COLO668 (cell line): Measurements from ENCODE around the gene CAPN14.

Source experiments
- DNase-seq: peaks from one replicate; lab custom pipeline; 2025; ENCODE audit not compliant: unreplicated experiment; lab: John Stamatoyannopoulos, UW

CAPN14 gene

DNA sequence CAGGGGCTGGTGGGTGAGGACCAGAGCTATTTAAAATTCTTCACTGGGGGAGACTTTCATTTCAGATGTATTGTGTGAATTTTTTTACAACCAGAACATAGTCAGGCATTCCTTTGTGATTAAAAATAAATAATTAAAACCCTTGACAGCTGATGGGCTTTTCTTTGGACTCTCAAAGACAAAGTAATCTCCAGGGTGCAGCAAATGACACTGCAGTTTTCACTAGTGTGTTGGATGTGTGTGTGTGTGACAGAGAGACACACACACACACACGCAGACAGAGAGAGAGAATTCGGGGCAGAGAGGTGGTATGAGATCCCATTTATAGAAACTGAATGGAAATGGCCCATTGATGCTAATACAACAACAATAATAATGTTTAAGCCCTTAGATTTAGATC is 68.8 kb downstream of the CAPN14 start:
- no peak for DNase-seq

DNA sequence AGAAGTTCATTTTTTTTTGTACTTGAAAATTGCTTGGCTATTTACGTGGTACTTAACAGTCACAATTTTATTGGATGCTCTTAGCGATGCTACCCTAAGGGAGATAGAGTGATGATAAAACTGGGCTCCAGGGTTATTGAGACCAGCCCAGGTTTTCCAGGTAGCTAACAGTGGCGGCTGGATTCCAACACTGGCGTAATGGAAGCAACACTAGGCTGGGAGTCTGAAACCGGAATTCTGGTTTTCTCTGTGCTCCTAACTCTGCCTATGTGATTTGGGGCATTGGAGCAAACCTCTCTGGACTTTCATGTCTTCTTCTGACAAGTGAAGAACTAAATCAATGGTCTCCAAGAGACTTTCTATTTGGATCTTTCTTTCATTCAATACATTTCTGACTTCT is 69.7 kb downstream of the CAPN14 start:
- DNase-seq: no peak

DNA sequence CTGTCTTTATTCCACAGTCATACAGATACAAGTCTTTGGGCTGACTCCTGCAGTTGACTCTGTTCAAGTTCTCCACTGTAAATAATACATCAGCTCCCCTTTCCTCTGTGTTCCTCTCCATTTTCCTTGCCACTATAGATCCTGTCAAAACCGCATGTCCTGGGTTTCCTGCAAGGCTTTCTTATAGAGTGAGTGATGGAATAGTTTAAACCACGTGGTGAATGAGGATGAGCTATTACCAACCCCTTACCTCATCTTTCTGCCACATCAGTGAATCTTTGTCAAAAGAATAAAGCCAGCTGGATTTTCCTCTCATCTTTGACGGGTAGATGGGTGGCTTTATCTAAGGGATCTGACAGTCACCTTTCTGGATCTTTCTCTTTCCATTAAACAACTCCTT is 75.2 kb downstream of the CAPN14 start:
- DNase-seq: no peak

DNA sequence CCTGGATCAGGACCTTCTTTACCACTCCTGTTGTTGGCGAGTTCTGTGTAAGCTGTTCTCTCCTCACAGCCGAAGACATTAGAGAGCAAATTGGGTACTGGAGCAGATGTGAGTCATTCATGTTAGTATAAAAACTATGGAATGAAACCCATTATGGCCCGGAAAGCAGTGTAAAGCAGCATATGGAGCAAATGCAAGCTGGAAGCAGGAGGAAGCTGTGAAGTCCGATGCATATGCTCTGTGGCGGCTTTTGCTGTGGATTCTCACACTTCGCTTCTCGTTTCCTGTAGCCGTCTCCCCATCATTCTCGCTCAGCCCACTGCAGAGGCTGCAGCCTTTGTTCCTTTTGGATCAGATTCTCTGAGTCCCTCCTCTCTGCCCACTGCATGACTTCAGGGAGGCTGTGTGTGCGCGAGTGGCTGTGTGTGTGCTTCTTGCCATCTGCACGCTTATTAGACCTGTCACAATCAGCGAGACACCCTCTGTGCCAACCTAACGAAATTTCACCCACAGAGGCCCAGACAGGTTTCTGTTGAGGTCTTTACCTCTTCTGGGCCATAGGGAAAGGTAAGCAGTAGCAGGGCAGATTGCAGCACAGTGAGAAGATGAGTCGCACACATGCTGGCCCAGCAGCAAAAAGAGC is 75.8 kb downstream of the CAPN14 start:
- no peak for DNase-seq

DNA sequence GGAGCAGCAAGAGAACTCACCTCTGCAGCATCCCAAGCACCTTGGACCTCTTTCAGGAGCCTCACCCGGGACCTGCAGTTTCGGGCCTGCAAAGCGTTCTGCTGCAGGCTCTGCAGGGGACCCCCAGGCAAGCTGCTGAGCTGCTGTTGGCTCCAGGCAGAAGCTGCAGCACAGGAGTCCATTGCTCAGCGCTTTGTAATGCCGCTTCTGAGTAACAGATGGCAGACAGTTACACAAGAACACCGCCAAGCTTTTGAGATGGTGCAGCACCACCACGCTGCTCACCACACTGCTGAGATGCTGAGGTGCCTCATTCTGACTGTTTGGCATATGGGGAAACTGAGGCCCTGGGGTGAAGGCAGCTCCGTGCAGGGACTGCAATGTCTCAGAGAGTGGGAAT is 77.2 kb downstream of the CAPN14 start:
- no peak for DNase-seq

DNA sequence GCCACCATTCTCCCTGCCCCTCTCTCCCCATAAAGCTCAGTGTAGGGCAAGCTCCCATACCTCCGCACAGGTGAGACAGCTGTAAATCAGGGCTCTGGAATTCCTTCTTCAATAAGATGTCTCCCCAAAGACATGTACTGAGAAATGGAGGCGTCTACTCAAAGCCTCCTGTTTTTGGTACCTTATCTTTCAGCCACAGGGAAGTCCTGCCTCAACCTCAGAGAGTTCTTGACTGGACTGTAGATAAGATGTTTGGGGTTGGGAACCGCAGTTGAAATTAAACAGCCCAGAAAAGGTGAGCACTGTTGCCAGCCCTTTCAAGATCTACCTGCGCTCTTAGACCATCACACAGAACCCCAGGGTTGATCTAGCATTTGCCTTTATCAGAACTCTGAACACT is 77.6 kb downstream of the CAPN14 start:
- no peak for DNase-seq

DNA sequence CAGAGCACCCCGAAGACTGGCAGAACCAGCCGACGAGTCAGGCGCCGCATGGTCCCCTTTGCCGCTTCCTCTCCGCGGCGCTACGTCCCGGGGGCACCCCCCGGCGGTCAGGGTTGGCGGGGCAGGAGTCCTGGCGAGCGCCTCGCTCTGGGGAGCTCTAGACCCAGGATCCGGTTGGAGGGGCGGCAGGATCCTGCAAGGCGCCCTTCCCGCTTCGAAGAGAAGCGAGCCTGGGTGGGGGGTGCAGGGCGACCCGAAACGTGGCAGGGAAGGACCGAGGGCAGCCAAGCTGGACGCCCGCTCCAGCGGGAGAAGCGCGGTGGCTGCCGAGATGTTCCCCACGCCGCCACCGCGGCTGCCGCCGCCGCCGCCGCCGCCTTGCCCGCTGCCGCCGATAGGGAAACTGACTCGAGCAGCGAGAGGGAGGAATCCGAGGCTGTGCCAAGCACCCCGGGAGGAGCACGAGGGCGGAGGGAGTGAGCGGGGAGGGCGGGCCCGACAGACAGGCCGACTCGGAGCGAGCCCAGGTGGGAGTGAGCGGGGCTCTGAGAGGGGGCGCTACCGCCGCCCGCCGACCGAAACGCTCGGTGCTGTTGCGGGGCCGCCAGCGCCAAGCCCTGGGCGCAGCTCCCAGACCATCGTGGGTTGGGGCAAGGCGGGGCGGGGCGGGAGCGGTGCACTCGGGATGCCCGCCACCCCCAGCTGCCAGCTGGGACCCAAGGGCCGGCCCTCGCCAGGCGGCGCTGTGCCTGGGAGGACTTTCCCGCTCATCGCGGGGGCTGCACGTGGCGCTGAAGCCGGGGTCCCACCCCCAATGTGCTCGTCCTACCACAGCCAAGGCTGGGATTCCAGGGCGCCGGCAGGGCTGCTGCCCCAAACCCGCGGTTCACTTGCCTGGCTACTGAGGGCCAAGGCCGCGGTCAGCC is 79.0 kb downstream of the CAPN14 start, which contains the start of gene GALNT14:
TSS of gene GALNT14 (minus strand) at position 404 of the 926 bp plus-strand sequence. CDS start at position 50, 354 bp downstream.
- DNase-seq: peak; percentile 79

DNA sequence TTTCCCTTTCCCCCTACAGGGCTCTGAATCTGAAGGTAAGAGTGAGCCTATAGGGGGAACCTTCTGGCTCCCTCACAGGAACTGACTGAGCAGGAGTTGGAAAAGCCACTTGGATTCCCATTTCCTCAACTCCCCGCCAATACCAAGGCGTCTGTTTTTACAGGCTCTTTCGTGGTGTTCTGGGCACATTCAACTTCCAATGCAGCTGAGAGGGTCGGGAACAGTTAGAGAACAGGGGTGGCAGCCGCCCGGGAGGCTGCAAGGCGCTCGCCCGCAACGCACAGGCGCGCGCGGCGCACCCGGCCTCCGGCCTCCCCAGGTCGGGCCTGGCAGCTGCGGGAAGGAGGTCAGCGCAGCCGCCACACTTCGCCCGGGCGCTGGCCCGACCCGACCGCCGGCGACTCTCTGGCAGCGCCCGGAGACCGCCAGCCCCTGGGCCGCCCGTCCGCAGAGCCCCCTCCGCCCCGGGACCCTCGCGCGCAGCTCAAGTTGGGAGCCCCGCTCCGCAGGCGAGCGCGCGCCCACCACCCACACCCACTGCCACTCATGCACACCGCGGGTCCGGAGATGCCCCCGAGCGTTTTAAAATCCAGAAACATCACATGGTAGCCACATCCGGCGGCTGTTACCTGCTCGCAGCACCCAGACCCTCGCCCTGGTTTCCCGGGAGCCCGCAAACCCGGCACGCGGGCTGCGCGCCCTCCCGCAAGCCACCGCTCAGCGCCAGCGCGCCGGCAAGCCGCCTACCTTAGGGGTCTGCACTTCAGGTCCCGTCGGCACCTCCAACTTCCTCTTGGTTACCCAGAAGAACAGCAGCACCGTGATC is 79.9 kb downstream of the CAPN14 start:
- peak; percentile 36 for DNase-seq

DNA sequence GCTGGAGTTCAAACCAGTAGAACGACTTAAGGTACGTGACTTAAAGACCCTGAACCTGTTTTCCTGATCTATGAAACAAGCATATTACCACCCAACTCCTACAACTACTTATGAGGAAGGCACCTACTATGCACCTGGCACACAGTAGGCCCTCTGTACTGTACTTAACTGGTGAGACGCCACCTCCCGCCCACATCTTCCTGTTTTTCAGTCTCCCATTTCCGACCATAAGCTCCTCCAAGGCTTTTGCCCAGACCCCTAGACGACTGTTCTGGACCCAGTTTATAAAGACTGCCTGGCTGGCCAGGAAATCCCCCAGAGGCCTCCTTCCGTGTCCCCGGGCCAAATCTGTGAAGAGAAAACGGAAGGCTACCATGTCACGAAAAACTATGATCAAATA is 80.6 kb downstream of the CAPN14 start:
- peak; percentile 20 for DNase-seq

DNA sequence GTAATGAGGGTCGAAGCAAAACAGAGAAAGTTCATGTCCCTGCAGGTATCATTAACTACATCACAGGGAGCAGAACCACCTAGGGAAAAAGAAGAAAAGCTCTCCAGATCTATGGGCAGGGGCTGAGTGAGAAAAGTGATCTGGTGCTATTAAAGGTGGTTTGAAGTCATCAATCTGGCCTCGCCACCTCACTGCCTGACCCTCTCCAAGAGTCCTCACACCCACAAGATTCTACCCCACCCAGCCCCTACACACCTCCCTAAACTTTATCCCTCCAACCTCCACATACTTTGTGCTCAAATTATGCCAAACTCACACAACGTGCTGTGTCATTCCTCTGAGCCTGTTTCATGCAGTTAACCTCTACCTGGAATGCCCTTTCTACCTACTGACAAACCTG is 81.3 kb downstream of the CAPN14 start:
- DNase-seq: no peak

DNA sequence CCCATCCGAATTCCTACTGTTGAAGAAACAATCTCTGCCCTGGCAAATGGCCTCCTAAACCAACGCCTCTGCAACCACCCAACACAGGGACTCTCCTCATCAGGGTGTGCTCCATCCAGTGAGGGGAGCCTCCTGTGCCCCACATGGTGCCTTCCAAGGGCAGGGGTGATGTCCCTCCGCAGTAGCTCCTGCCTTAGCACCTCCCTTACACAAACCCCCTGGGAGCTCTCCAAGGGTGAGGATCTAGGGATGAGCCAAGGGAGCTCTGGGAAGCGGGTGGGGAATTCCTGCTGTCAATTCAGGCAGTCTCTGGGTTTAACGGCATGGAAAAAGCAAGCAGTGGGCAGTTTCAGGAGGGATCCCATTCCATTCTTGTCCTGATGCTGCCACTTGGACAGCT is 82.8 kb downstream of the CAPN14 start:
- DNase-seq: no peak

DNA sequence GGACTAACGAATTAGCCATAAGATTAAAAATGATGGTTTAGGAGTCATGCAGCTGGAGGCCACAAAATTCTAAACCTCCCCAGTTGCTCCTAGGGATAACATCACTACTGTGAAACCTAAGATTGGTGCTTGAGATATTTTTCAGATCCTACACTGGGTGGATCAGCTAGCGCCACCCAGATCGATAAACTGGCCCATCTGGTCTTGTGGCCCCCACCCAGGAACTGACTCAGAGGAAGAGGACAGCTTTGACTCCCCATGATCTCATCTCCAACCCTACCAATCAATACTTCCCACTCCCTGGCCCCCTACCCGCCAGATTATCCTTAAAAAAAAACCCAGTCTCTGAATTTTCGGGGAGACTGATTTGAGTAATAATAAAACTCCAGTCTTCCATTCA is 84.5 kb downstream of the CAPN14 start:
- DNase-seq: no peak

DNA sequence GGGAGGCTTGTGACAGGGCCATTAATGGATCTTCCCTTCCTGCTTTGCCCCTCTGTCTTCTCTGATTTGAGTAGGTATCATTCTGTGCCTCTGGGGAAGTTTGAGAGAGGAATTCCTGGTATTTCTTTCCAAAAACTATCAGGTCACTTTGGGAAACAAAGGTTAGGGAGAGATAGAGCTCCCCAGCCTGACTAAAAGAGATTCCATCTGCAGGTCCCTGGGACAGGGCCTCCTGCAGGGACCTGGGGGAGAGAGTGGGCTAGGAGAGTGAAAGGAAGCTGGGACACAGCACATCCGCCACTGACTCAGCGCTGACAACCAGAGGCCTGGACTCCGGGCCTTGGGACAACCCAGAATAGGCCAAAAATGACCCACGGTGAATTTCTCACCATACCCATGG is 85.4 kb downstream of the CAPN14 start:
- no peak for DNase-seq

DNA sequence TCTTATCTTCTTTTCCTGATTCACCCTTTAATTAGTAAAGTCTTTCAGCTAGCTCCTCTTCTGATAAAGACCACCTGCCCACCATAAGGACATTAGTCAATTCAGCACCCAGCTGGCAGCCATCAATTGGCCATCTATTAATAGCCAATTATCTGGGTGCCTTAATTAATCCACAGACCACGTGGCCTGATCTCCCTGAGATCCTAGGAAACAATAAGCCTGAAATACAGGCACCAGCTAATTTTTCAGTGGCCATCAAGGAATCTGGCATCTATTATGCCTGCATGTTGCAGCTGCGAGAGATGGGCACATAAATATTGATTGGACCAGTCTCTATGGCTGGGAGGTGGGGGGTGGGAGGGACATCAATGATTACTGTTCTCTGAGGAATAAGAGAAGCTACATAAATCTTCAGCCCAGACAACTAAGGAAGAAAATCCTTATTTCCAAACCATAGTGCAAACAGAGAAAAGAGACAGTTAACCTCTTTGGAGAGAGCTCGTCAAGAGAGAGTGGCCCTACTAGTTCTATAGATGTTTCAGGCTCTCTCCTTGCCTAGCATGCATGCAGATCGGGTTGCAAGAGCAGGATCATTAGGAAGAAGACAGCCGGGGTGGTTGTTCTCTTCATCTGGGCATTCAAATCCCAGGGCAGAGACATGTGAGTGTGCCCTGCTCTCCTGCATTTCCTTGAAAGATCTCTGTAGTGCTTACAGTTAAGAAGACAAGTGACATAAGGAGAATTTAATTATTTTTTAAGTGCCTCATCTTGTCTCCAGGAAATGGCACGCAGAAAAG is 87.7 kb downstream of the CAPN14 start:
- no peak for DNase-seq

DNA sequence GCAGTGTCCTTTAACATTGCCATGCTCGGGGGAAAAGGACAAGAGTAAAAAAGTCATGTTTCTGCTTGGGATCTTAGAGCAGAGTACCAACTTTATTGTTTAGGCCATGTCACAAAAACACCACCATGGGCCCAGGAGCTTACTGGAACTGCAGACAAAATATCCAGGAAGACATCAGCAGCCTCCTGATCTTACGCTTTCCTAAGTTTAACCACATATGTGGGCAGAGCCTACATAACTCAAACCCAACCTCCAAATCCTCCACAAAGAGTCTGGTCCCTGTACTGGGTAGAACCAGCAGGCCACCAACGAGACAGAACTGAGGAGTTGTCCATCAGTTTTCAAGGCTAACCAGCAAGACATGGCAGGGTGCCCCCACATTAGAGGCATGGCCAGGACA is 89.4 kb downstream of the CAPN14 start:
- DNase-seq: no peak

DNA sequence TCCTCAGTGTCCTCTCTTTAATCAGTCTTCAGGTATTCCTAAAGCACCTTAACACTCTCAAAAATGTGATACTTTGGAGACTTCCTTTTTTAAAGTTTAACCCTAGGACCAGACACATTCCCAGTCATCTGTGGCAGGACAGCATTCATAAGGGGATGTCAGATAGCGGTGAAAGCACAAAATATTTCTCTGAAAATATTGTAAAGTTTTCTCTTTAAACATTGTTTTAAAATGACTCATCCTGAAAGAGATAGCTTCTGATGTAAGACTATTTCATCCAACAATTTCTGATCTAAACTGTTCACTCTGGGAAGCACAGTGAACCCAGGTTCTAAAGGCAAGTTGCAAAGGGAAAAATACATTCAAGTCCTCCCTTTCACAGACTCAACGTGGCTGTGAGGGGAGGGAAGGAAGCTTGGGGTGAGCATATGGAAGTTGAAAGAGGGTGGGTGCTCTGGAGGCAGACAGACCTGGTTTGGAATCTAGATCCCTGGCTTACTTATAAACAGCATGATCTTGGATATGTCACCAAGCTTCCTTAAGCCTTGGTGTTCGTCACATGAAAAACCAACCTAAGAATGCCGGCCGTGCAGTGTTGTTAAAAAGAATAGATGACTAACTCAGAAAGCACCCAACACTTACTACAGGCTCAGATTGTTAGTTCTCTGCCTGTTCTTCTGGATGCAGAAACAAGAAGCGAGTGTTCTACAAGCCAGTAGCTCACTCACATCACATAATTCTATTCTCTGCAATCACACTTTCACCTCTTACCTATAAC is 91.2 kb downstream of the CAPN14 start:
- DNase-seq: no peak

DNA sequence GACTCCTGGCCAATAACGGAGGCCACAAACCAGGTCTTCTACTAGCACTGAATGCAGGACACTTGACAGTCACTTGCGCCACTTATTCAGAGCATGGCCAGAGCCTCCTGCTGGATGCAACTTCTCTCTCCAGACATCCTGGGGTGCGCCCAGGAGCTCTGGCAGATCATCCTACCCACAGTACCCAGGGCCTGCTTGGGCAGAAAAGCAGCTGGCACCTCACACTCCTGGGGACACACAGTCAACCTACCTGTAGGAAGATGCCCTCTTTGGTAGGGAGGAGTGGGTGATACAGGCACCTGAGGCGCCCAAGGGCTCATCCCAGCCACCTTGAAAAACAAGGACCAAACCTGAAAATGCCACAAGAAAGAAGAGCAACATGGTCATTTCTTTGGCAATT is 92.4 kb downstream of the CAPN14 start:
- DNase-seq: no peak
